Measurements from ENCODE around the gene MRPL58.
A peak's percentile ranks its signal among the peaks of the same experiment; 100 is the strongest.
"Not testable (repeated sequence)": the region's sequence is repeated elsewhere in the genome, so short reads cannot be mapped to it uniquely, and the experiment has no call there.

Gene MRPL58

GRCh38 chr17:75019710-75020109, 7.2 kb downstream of the MRPL58 start:
- no peak for DNase-seq

- no peak for DNase-seq
Observed at GRCh38 chr17:75020331-75021110, 8.1 kb downstream of the MRPL58 start.

GRCh38 chr17:75024686-75025397, 12.4 kb downstream of the MRPL58 start:
- no peak for DNase-seq

- not testable (repeated sequence) for DNase-seq
Observed at GRCh38 chr17:75025398-75025734, 12.9 kb downstream of the MRPL58 start.

GRCh38 chr17:75026650-75027049, 14.2 kb downstream of the MRPL58 start:
- not testable (repeated sequence) for DNase-seq

GRCh38 chr17:75030161-75030560, 17.7 kb downstream of the MRPL58 start:
- DNase-seq, result no peak

GRCh38 chr17:75031972-75032719, 19.7 kb downstream of the MRPL58 start:
- peak; percentile 74 to 88 for DNase-seq

- DNase-seq, result no peak
Observed at GRCh38 chr17:75032720-75033280, 20.3 kb downstream of the MRPL58 start.

GRCh38 chr17:75033346-75034235, 21.1 kb downstream of the MRPL58 start:
- peak; percentile 96 to 97 for DNase-seq

- peak; percentile 94 for DNase-seq
Observed at GRCh38 chr17:75034236-75034908, 21.9 kb downstream of the MRPL58 start.

- DNase-seq, result peak in 1 of 2 experiments; percentile 18
Observed at GRCh38 chr17:75036643-75037268, 24.3 kb downstream of the MRPL58 start.

GRCh38 chr17:75039238-75039637, 26.8 kb downstream of the MRPL58 start:
- DNase-seq, result no peak

- DNase-seq, result no peak
Observed at GRCh38 chr17:75041656-75042280, 29.3 kb downstream of the MRPL58 start.

- not testable (repeated sequence) for DNase-seq
Observed at GRCh38 chr17:75043789-75044188, 31.3 kb downstream of the MRPL58 start.

- DNase-seq, result no peak
Observed at GRCh38 chr17:75044716-75045115, 32.2 kb downstream of the MRPL58 start.

- DNase-seq, result not testable (repeated sequence)
Observed at GRCh38 chr17:75045946-75046406, 33.5 kb downstream of the MRPL58 start.

GRCh38 chr17:75046407-75047289, 34.2 kb downstream of the MRPL58 start, which contains the start of the genes ATP5PD and KCTD2:
Gene ATP5PD (minus strand): TSS chr17:75046969. CDS start chr17:75042650, 4,319 bp downstream.
Gene KCTD2 (plus strand): TSS chr17:75047225. CDS start chr17:75047251, 26 bp downstream.
- DNase-seq, result peak; percentile 97 to 98

GRCh38 chr17:75047398-75048098, 35.1 kb downstream of the MRPL58 start:
- DNase-seq, result no peak

All from NCI-H2081 (cell line).